A549 (cell line): ENCODE measurements around the gene RNF40.

Experiments
- CTCF ChIP-seq: fragments of >200 bp; sonication (Bioruptor Twin); formaldehyde crosslinking; IDR thresholded peaks from 3 replicates; pipeline ENCODE4 v1.5.1; 2016
- ELK1 ChIP-seq: fragments of 150-350 bp; IDR thresholded peaks from 2 replicates; pipeline ENCODE4 v1.6.1; 2014; ENCODE audit warnings: low read depth, mild to moderate bottlenecking, low read length
- EP300 ChIP-seq, 2 experiments: fragments of >200 bp; sonication (Bioruptor Twin); formaldehyde crosslinking; IDR thresholded peaks; 2 replicates in 1 of 2; 3 replicates in 1 of 2; pipeline ENCODE4 v1.6.1; 2016 to 2017
- KDM5A ChIP-seq: fragments of 200-600 bp; sonication (generic); IDR thresholded peaks from 2 replicates; pipeline ENCODE4 v1.6.1; 2016; ENCODE audit warnings: antibody characterized with exemption, mild to moderate bottlenecking
- POLR2A ChIP-seq: IDR thresholded peaks from 2 replicates; pipeline ENCODE4 v1.6.1; 2012; ENCODE audit warnings: mild to moderate bottlenecking, low read length
- RFX5 ChIP-seq: fragments of 450-650 bp; IDR thresholded peaks from 2 replicates; pipeline ENCODE4 v1.7.1; 2014; ENCODE audit warnings: antibody characterized with exemption, mild to moderate bottlenecking, moderate library complexity

DNA sequence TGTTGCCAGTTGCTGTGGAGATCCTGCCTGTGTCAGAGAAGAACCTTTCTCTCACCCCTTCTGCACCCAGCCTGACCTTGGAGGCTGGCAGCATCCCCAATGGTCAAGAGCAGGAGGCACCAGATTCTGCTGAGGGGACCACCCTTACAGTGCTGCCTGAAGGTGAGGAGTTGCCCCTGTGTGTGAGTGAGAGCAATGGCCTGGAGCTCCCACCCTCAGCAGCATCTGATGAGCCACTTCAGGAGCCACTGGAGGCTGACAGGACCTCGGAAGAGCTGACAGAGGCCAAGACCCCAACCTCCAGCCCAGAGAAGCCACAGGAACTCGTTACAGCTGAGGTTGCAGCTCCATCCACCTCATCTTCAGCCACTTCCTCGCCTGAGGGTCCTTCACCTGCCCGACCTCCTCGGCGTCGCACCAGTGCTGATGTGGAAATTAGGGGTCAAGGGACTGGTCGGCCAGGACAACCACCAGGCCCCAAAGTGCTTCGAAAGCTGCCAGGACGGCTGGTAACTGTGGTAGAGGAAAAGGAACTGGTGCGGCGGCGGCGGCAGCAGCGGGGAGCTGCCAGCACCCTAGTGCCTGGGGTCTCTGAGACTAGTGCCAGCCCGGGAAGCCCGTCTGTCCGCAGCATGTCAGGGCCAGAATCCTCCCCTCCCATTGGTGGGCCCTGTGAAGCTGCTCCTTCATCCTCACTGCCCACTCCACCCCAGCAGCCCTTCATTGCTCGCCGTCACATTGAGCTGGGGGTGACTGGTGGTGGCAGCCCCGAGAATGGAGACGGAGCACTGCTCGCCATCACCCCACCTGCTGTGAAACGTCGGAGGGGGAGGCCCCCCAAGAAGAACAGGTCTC is 24.1 kb upstream of the RNF40 start:
- TF ChIP-seq CTCF, result no peak
- TF ChIP-seq EP300 (IDR thresholded peaks at IDR 0.05), result no peak
- no peak for TF ChIP-seq ELK1
- TF ChIP-seq KDM5A, result no peak
- no peak for TF ChIP-seq POLR2A
- TF ChIP-seq RFX5, result no peak
